Measurements from ENCODE around the gene C18orf32.

- TF ChIP-seq SPI1 (IDR thresholded peaks at IDR 0.05; ENCODE audit: low read depth, low read length) (peak; percentile 84), TAF1 (IDR thresholded peaks at IDR 0.05; ENCODE audit: low read depth, low read length) (no peak), POLR2A (IDR thresholded peaks at IDR 0.05; ENCODE audit: low read depth, low read length) (no peak), POLR2AphosphoS5 (IDR thresholded peaks at IDR 0.05; ENCODE audit: low read depth, low read length) (no peak), POU2F2 (IDR thresholded peaks at IDR 0.05; ENCODE audit: low read depth, low read length) (no peak), PAX5 (IDR thresholded peaks at IDR 0.05; ENCODE audit: insufficient read depth, low read length, severe bottlenecking) (no peak)
Observed at GRCh38 chr18:49486606-49486952, 455 bp downstream of the C18orf32 start.
